ENCODE results near the gene LAMA4.

Gene LAMA4

GRCh38 chr6:112253841-112254816, at the start of gene LAMA4:
Gene LAMA4, minus strand, starts transcription at chr6:112254567. Its CDS starts 417 bp downstream, at chr6:112254150.
- no peak for FAIRE-seq
- no peak for DNase-seq (ENCODE audit: low spot score)

GRCh38 chr6:112302142-112302705, 47.9 kb upstream of the LAMA4 start:
- DNase-seq (ENCODE audit: low spot score) = no peak
- no peak for FAIRE-seq

- no peak for FAIRE-seq
- no peak for DNase-seq (ENCODE audit: low spot score)
Measured at GRCh38 chr6:112300896-112301295, 46.5 kb upstream of the LAMA4 start.

DNA sequence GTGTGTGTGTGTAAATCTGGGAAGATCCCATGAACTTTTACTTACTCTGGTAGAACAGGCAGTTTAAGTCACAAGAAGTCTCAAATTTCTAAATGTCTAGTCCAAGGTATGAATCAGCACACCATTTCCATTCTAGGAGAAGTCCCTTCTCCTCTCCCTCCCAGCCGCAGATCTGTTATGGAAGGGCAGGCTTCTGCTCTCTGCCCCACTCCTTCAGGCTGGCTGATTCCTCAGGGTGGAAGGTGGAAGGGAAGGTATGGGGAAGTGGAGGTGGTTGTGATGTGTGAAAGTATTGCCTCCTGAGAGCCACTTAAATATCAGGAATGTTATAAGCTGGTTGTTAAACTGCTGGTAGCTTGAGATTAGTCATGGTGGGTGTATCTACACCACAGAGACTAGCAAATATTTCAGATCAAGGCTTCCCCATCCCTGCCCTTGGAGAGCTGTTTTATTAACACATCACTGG, 44.5 kb upstream of the LAMA4 start:
- FAIRE-seq (peak; percentile 58), DNase-seq (ENCODE audit: low spot score) (peak; percentile 75)

GRCh38 chr6:112298021-112298745, 43.8 kb upstream of the LAMA4 start:
- FAIRE-seq = no peak

GRCh38 chr6:112296694-112297093, 42.3 kb upstream of the LAMA4 start:
- DNase-seq (ENCODE audit: low spot score) (no peak), FAIRE-seq (no peak)

More at GRCh38 chr6:112298021-112298745, 43.8 kb upstream of the LAMA4 start:
- DNase-seq (ENCODE audit: low spot score) = peak; percentile 57

- FAIRE-seq (no peak), DNase-seq (ENCODE audit: low spot score) (peak; percentile 24)
Measured at GRCh38 chr6:112296122-112296521, 41.8 kb upstream of the LAMA4 start.

- FAIRE-seq = no peak
- no peak for DNase-seq (ENCODE audit: low spot score)
Measured at GRCh38 chr6:112291161-112291762, 36.9 kb upstream of the LAMA4 start.

DNA sequence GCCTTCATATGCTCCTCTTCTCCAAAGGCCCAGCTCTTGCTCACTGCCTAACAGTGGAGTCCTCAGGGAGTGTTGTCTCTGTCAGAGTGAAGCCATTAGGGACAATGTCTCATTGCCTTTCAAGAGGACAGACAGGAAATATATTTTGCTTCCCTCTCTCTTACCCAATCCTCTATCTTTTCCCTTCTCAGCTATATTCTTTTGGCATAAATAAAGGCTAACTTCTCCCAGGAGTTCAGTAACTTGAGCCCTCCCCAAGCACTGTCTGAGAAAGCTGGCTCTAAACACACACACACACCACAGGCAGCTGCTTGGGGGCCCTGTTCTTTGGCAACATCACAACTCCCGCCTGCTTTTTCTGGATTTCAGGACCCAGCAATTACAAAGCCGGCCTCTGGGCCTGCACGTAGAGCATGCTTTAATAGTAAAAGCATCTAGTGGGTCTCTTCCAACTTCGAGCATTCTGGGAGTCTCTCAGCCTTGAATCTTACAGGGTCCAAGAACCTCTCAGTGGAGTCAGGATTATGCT, 34.7 kb upstream of the LAMA4 start:
- DNase-seq (ENCODE audit: low spot score) = no peak

DNA sequence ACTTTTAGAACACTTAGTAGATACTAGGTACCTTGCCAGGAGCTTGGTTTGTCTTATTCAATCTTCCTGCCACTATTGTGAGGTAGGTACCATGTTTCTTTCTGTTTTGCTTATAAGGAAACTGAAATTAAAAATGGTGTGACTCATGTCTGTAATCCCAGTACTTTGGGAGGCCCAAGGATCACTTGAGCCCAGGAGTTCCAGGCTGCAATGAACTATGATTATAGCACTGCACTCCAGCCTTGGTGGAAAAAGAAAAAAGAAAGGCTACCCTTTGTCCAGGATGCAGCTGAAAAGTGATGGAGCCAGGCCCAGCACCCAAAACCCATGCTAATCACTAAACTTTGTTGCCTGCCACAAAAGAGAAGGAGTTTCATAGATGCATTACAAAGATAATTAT, 34.1 kb upstream of the LAMA4 start:
- DNase-seq (ENCODE audit: low spot score) = no peak
- FAIRE-seq = no peak

More for the DNA sequence above, 34.7 kb upstream of the LAMA4 start:
- FAIRE-seq = no peak

- FAIRE-seq = no peak
- DNase-seq (ENCODE audit: low spot score) = no peak
Measured at GRCh38 chr6:112287577-112288225, 33.3 kb upstream of the LAMA4 start.

GRCh38 chr6:112286500-112287144, 32.3 kb upstream of the LAMA4 start:
- no peak for FAIRE-seq
- DNase-seq (ENCODE audit: low spot score) = no peak

DNA sequence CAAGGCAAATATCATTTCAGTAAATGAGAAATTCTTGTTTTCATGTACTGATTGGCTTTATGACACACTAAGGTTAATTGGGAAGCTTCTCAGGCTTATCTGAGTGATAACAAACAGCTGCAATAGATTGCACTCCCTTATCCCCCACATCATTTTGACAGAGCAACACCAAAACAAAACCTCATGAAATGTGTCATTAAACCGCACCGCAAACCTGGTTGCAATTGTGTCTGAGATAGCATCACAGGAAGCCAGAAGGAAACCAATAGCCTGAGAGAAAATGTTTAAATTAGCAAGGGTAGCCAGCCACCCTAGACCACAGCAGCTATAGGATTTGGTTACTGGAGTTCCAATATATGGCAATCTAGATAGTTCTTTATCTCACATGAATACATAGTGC, 31.6 kb upstream of the LAMA4 start:
- no peak for DNase-seq (ENCODE audit: low spot score)
- FAIRE-seq = no peak

- FAIRE-seq = no peak
- no peak for DNase-seq (ENCODE audit: low spot score)
Measured at GRCh38 chr6:112284603-112285002, 30.2 kb upstream of the LAMA4 start.

- DNase-seq (ENCODE audit: low spot score) (no peak), FAIRE-seq (no peak)
Measured at GRCh38 chr6:112283621-112284020, 29.3 kb upstream of the LAMA4 start.

DNA sequence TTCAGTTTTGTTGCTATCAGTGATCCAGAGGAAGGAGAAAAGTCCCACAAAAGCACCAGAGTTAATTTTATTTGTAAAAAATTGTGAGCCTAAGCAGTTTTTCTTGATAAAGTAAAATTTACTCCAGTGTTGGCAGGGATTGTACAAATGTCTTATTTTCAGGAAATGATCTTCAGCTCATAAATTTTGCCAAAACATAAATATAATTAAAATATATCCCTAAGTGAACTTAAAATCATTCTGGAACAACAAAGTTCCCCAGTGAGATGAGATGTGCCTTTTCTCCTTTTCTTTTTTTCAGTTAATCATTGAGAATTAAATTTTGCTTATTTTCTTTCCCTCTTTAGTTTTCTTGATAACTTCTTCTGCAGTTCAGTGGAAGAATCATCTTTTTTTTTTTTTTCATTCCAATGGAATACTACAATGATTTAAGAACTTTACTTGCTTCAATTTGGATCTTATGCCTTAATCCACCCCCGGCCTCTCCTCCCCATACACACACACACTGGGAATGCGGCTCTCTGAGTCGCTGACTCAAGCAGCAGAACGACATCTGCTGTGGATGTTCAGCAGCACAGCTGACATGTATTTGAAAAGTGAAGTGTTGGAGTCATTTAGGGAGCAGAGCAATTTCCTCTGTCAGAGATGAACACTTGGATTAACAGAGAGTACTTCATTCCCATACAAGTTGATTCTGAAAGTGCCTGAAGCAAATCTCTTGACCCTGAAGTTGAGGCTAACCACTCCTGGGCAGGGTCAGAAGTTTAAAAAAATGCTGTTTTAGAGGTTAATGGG, 27.7 kb upstream of the LAMA4 start:
- peak; percentile 16 for DNase-seq (ENCODE audit: low spot score)
- no peak for FAIRE-seq

DNA sequence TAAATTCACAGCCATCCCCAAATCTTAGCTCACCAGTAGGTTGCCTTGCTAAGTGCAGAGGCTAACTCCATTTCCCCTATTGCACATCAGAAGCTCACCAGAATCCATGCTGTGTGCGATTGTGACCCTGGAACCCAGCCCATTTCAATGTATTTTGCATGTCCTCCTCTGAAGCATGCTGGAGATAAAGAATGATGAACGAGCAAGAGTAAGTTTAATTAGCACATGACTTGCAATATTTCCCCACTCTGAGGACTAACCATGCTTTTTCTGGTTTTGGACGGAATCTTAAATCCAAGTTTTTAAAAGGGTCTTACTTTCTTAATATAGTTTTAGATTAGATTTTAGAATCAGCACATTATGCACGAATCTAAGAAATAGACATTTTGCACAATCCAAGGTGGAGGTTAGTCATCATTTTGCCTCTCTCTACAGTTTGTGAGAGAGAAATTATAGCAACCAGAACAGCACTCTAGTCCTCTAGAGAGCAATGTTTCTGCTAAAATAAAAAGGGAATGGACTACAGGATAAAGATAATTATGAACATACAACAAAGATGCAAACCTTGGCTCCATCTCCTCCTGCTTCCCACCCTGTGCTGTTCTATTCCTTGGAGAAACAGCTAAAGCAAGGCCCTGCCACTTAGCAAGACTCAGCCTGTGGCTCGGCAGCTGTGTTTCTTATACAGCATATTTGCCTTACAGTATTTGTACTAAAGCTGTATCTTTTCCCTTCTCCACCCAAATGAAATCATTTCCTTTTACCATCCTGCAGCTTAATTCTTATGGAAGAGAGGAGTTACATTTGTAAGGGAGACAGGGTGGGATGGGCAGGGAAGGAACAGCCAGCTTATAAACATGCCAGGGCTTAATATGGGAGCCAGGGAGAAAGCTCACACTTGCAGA, 24.9 kb upstream of the LAMA4 start:
- DNase-seq (ENCODE audit: low spot score) (no peak), FAIRE-seq (no peak)

DNA sequence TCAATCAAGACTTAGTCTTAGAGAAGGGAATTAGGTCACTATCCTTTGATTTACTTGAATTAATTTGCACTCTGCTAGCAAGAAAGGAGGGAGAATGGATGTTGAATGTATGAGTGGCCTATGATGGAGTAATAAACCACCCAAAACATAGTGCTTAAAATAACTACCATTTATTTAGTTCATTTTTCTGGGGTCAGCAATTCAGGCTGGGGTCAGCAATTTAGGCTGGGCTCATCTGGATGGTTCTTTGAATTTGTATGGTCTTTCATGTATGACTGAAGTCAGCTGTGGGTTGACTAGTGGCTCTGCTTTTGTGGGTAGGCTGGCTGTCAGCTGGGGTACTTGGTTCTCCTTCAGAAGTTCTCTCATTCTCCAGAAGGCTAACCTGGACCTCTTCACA, 21.0 kb upstream of the LAMA4 start:
- DNase-seq (ENCODE audit: low spot score) = no peak
- no peak for FAIRE-seq

All from RCC 7860 (cell line).